Activated CD4-positive, CD25-positive, alpha-beta regulatory T cell treated with anti-CD3 and anti-CD28 coated beads, Interleukin-2, amount 50 U/mL, for 72 hours (primary cell): ENCODE data around the gene PAPOLB.

ENCODE experiments used
- DNase-seq: peaks from one replicate; pipeline ENCODE4 v3.0.0; 2021

PAPOLB gene

GRCh38 chr7:4820405-4820966 lies 41.3 kb downstream of the PAPOLB start:
- no peak for DNase-seq

GRCh38 chr7:4819560-4820404 lies 42.0 kb downstream of the PAPOLB start:
- DNase-seq: no peak

GRCh38 chr7:4818000-4818794 lies 43.6 kb downstream of the PAPOLB start:
- DNase-seq: no peak

- DNase-seq: no peak
Measured at GRCh38 chr7:4817178-4817901, 44.5 kb downstream of the PAPOLB start.

GRCh38 chr7:4816419-4817080 lies 45.3 kb downstream of the PAPOLB start:
- no peak for DNase-seq

GRCh38 chr7:4815609-4816418 lies 46.0 kb downstream of the PAPOLB start:
- DNase-seq: no peak

- no peak for DNase-seq
Measured at GRCh38 chr7:4815121-4815520, 46.7 kb downstream of the PAPOLB start.

- no peak for DNase-seq
Measured at GRCh38 chr7:4814433-4814832, 47.4 kb downstream of the PAPOLB start.

- no peak for DNase-seq
Measured at GRCh38 chr7:4809666-4810065, 52.2 kb downstream of the PAPOLB start.

- DNase-seq: no peak
Measured at GRCh38 chr7:4809091-4809591, 52.7 kb downstream of the PAPOLB start.

GRCh38 chr7:4808565-4808964 lies 53.3 kb downstream of the PAPOLB start:
- DNase-seq: no peak

- DNase-seq: no peak
Measured at GRCh38 chr7:4808026-4808425, 53.8 kb downstream of the PAPOLB start.
